ENCODE measurements around the gene TEC. TPM values are rescaled to one million over a fixed set of nuclear protein-coding genes. Genes with fewer than 3 reads are reported as not detected.
"Not testable (repeated sequence)": the region's sequence is repeated elsewhere in the genome, so short reads cannot be mapped to it uniquely, and the experiment has no call there.

The TEC gene
- total and polyA plus RNA-seq, 8 donors: 0.81 to 7.0 (median 2.0) TPM

DNA sequence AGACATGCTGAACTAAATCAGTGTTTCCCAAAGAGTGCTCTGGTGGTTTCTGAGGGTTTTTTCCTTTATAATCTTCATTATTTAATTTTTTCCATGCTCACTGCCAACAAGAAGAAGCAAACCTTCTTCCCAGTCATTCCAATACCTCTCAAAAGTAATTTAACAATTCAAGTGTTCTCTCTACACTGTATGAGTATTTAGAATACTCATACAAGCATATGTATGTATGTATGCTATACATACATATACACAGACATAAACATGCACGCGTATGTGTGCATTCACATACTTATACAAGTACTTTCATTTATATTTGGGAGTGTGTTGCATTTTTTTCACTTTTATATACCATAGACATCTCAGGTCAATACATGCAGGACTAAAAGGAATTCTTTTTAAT, 81.2 kb downstream of the TEC start:
- no peaks in the 10 kb centered on the region for H3K36me3 ChIP-seq
- 95 to 98% (median 97%) methylated on average over 2 of the region's 2 CpGs for WGBS, 5 donors
- intact Hi-C loops (cut with DNase I; ENCODE audit: low total_unique reads): no loop called here
- no peaks in the 10 kb centered on the region for H3K27me3 ChIP-seq
- DNase-seq: no peak
- no peaks in the 10 kb centered on the region for H3K9me3 ChIP-seq
- no peak overlapping the region for H3K27ac ChIP-seq
- no peak overlapping the region for H3K4me3 ChIP-seq
- TF ChIP-seq POLR2AphosphoS5 (IDR thresholded peaks at IDR 0.05) (no peak), POLR2A (IDR thresholded peaks at IDR 0.05) (no peak), EP300 (IDR thresholded peaks at IDR 0.05) (no peak)
- TF ChIP-seq, protein P1, sequence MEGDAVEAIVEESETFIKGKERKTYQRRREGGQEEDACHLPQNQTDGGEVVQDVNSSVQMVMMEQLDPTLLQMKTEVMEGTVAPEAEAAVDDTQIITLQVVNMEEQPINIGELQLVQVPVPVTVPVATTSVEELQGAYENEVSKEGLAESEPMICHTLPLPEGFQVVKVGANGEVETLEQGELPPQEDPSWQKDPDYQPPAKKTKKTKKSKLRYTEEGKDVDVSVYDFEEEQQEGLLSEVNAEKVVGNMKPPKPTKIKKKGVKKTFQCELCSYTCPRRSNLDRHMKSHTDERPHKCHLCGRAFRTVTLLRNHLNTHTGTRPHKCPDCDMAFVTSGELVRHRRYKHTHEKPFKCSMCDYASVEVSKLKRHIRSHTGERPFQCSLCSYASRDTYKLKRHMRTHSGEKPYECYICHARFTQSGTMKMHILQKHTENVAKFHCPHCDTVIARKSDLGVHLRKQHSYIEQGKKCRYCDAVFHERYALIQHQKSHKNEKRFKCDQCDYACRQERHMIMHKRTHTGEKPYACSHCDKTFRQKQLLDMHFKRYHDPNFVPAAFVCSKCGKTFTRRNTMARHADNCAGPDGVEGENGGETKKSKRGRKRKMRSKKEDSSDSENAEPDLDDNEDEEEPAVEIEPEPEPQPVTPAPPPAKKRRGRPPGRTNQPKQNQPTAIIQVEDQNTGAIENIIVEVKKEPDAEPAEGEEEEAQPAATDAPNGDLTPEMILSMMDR (IDR thresholded peaks at IDR 0.05): no peak
- H3K4me1 ChIP-seq: no peaks in the 10 kb centered on the region

DNA sequence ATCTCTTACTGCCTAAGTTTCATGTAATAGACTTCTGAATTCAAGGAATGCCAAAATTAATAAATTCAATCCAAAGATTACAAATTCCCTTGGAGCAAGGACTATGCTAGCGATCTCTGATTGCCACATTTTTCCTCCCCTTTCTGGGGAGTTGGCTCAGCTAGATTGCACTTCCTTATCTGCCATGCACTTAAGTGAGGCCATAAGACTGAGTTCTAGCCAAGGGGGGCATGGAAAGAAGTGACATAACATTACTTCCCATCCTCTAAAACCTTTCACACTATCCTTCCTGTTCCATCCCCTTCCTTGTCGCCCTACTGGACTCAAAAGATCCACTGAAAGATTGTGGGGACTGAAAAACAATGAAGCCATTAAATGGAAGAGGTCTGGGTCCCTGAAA, 81.8 kb downstream of the TEC start:
- no peak for DNase-seq
- Histone ChIP-seq H3K27ac (no peak overlapping the region), H3K27me3 (no peaks in the 10 kb centered on the region), H3K4me3 (no peak overlapping the region), H3K36me3 (no peaks in the 10 kb centered on the region), H3K9me3 (no peaks in the 10 kb centered on the region), H3K4me1 (no peaks in the 10 kb centered on the region)
- WGBS, 5 donors: 39 to 81% (median 48%) methylated on average over 2 of the region's 2 CpGs
- intact Hi-C loops (cut with DNase I; ENCODE audit: low total_unique reads): no loop called here
- TF ChIP-seq, protein P1 (IDR thresholded peaks at IDR 0.05): no peak
- TF ChIP-seq POLR2AphosphoS5 (IDR thresholded peaks at IDR 0.05) (no peak), EP300 (IDR thresholded peaks at IDR 0.05) (no peak), POLR2A (IDR thresholded peaks at IDR 0.05) (no peak)

DNA sequence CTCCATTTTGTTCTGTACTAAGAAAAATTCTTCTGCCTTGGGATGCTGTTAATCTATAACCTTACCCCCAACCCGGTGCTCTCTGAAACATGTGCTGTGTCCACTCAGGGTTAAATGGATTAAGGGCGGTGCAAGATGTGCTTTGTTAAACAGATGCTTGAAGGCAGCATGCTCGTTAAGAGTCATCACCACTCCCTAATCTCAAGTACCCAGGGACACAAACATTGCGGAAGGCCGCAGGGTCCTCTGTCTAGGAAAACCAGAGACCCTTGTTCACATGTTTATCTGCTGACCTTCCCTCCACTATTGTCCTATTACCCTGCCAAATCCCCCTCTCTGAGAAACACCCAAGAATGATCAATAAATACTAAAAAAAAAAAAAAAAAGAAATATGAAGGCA, 82.6 kb downstream of the TEC start:
- H3K36me3 ChIP-seq; intact Hi-C loops (cut with DNase I; ENCODE audit: low total_unique reads); H3K27me3 ChIP-seq; H3K4me1 ChIP-seq; H3K9me3 ChIP-seq; H3K27ac ChIP-seq; DNase-seq; H3K4me3 ChIP-seq: not testable (repeated sequence)
- WGBS, 5 donors: 61 to 100% (median 85%) methylated on average over 2 to 4 of the region's 5 CpGs

- H3K4me1 ChIP-seq; H3K36me3 ChIP-seq; H3K27ac ChIP-seq; DNase-seq; H3K9me3 ChIP-seq; H3K4me3 ChIP-seq; H3K27me3 ChIP-seq; intact Hi-C loops (cut with DNase I; ENCODE audit: low total_unique reads): not testable (repeated sequence)
- 93 to 97% (median 94%) methylated on average over 5 to 33 of the region's 33 CpGs for WGBS, 5 donors
Observed at GRCh38 chr4:48186394-48186793, 83.2 kb downstream of the TEC start.

GRCh38 chr4:48184882-48185281, 84.8 kb downstream of the TEC start:
- Histone ChIP-seq H3K9me3 (no peaks in the 10 kb centered on the region), H3K4me3 (no peak overlapping the region), H3K27me3 (no peaks in the 10 kb centered on the region), H3K27ac (no peak overlapping the region), H3K4me1 (no peaks in the 10 kb centered on the region), H3K36me3 (no peaks in the 10 kb centered on the region)
- WGBS, 5 donors: 69 to 84% (median 82%) methylated on average over 3 of the region's 3 CpGs
- DNase-seq: no peak
- TF ChIP-seq, protein P1 (IDR thresholded peaks at IDR 0.05): no peak
- no peak for TF ChIP-seq EP300 (IDR thresholded peaks at IDR 0.05)
- TF ChIP-seq POLR2A (IDR thresholded peaks at IDR 0.05): no peak
- intact Hi-C loops (cut with DNase I; ENCODE audit: low total_unique reads): no loop called here

- Histone ChIP-seq H3K27me3 (no peaks in the 10 kb centered on the region), H3K27ac (no peak overlapping the region), H3K9me3 (no peaks in the 10 kb centered on the region), H3K36me3 (no peaks in the 10 kb centered on the region), H3K4me3 (no peak overlapping the region), H3K4me1 (no peaks in the 10 kb centered on the region)
- DNase-seq: no peak
- intact Hi-C loops (cut with DNase I; ENCODE audit: low total_unique reads): no loop called here
- TF ChIP-seq EP300 (IDR thresholded peaks at IDR 0.05) (no peak), POLR2AphosphoS5 (IDR thresholded peaks at IDR 0.05) (no peak), POLR2A (IDR thresholded peaks at IDR 0.05) (no peak)
- TF ChIP-seq, protein P1 (IDR thresholded peaks at IDR 0.05): no peak
Observed at GRCh38 chr4:48180234-48180633, 89.4 kb downstream of the TEC start.
